ENCODE measurements around the gene ESPNL. TPM values are rescaled to one million over a fixed set of nuclear protein-coding genes. Genes with fewer than 3 reads are reported as not detected.

Gene ESPNL
- total RNA-seq, 4 donors from 2014 or later = 0.19 to 0.47 (median 0.25) TPM

- DNase-seq (ENCODE audit: low spot score) (no peak), ATAC-seq (ENCODE audit: low FRiP score) (no peak)
- TF ChIP-seq, protein P1, sequence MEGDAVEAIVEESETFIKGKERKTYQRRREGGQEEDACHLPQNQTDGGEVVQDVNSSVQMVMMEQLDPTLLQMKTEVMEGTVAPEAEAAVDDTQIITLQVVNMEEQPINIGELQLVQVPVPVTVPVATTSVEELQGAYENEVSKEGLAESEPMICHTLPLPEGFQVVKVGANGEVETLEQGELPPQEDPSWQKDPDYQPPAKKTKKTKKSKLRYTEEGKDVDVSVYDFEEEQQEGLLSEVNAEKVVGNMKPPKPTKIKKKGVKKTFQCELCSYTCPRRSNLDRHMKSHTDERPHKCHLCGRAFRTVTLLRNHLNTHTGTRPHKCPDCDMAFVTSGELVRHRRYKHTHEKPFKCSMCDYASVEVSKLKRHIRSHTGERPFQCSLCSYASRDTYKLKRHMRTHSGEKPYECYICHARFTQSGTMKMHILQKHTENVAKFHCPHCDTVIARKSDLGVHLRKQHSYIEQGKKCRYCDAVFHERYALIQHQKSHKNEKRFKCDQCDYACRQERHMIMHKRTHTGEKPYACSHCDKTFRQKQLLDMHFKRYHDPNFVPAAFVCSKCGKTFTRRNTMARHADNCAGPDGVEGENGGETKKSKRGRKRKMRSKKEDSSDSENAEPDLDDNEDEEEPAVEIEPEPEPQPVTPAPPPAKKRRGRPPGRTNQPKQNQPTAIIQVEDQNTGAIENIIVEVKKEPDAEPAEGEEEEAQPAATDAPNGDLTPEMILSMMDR (IDR thresholded peaks at IDR 0.05) = no peak
Measured at GRCh38 chr2:238095143-238095542, 5.0 kb upstream of the ESPNL start.

GRCh38 chr2:238096311-238097011, 3.7 kb upstream of the ESPNL start:
- ATAC-seq (ENCODE audit: low FRiP score) = no peak
- TF ChIP-seq, protein P1 (IDR thresholded peaks at IDR 0.05) = no peak
- DNase-seq (ENCODE audit: low spot score) = no peak

DNA sequence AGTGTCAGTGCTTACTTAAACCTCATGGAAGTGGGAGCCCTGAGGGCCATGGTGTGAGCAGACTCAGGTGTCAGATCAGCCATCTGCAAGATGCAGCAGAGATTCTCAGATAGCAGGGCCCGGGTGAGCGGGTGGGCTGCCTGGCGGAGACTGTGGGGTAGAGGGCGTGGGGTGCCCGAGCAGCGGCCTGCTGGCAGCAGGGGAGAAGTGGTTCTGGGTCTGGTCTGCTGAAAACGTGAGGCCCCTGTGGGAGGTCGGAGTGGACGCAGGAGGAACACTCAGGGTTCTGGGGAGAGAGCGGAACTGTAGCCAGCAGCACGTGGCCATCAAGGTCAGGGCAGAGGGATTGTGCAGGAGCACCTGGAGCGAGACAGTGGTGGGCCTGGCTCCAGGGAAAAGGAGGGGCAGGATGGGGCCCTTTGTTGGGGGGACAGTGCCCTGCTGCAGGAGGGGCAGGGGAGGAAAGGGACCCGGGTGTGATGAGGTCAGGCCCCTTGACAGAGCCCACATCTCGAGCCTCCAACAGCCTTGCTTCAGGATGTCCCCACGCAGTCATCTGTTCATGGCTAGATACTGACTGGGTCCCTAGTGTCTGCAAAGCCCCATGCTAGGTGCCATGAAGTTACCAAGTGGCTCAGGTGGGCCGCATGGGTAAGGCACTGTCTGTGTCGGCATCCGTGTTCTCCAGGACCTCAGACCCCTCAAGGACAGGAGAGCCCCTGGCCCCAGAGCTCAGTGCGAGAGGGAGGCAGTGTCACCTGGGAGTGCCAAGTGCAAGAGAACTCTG, 2.7 kb upstream of the ESPNL start:
- no peak for DNase-seq (ENCODE audit: low spot score)
- ATAC-seq (ENCODE audit: low FRiP score) = no peak
- TF ChIP-seq, protein P1 (IDR thresholded peaks at IDR 0.05) = no peak

DNA sequence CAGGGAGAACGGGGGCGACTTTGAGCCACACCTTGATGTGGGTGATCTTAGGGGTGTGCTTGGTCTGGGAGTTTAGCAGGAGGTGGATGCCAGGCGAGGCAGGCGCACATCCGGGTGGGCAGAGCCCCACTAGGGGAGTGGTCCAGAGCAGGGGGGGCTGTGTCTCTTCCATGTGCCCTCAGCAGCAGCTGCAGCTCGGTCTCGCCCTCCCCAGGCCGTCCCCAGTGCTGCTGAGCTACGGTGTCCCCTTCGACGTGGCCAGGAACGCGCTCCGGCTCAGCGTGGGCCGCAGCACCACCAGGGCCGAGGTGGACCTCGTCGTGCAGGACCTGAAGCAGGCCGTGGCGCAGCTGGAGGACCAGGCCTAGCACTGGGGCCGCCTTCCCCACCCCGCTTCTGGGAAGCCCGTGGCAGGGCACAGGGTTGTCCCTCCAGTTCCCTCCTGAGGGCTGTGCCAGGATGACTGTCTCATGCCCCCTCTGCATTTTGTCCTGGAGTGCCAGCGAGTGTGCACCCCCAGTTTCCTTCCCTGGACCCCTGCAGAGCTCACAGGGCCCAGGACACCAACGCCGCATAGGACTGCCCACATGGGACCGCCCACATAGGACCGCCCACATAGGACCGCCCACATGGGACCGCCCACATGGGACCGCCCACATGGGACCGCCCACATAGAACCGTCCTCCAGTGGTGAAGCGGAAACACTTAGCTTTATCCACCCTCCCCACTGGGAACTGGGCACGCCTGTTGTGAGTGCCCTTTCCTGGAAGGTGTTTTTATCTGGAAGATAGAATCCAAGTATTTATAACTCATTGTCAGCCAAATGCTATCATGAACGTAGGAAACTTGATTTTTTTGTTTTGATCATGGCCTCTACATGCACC, 1.9 kb upstream of the ESPNL start:
- peak; percentile 12 for ATAC-seq (ENCODE audit: low FRiP score)
- no peak for DNase-seq (ENCODE audit: low spot score)
- TF ChIP-seq, protein P1 (IDR thresholded peaks at IDR 0.05) = no peak

GRCh38 chr2:238098901-238099713, 1.0 kb upstream of the ESPNL start:
- TF ChIP-seq, protein P1 (IDR thresholded peaks at IDR 0.05) = no peak
- DNase-seq (ENCODE audit: low spot score) (no peak), ATAC-seq (ENCODE audit: low FRiP score) (no peak)

DNA sequence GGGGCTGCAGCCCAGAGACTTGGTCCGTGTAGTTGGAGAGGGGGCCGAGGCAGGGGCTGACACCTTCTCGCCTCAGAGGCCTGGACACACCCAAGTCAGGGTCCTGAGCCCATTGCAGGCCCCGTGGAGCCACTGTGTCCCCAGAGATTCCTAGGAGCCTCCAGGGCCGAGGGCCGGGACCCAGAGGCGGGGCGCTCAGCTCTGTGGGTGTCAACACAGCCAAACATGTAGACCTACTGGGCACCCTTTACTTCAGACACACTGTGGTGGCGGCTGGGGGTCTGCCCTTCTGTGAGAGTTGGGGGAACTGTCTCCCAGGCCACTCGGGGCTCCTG, 459 bp upstream of the ESPNL start:
- TF ChIP-seq, protein P1 (IDR thresholded peaks at IDR 0.05) = no peak
- ATAC-seq (ENCODE audit: low FRiP score) (no peak), DNase-seq (ENCODE audit: low spot score) (no peak)
